DND-41 (cell line): Measurements from ENCODE around the gene ZNF12.

Experiments used
- EZH2 ChIP-seq: IDR thresholded peaks from 3 replicates; pipeline ENCODE4 v1.6.1; 2012; ENCODE audit warnings: borderline replicate concordance, low read depth, mild to moderate bottlenecking, moderate library complexity, low read length, inconsistent platforms; ENCODE audit not compliant: severe bottlenecking
- TF ChIP-seq, protein P1 (sequence below): IDR thresholded peaks from 2 replicates; pipeline ENCODE4 v1.5.1; 2012; ENCODE audit warnings: borderline replicate concordance, low read length, moderate library complexity, mild to moderate bottlenecking; ENCODE audit not compliant: poor library complexity, severe bottlenecking; ENCODE audit errors: extremely low read depth

DNA sequence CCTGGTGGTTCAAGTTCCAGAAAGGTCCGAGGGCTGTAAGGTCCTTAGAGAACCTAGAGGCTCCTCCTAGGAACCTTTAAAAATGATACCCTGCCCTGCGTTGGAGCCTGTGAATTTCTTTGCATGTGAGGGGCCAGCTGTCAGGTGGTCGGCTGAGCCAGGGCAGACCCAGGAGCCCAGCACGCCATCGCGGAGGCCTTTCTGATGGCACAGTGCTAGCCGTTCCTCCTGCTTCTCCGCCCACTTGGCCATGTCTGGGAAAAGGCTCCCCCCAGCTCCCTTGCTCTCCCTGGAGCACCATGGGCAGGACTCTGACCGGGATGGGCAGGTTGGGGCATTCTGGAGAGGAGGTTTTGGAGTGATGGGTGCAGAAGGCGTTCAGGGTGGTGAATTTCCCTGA, 62.0 kb downstream of the ZNF12 start:
- no peak for TF ChIP-seq EZH2
- TF ChIP-seq, protein P1, sequence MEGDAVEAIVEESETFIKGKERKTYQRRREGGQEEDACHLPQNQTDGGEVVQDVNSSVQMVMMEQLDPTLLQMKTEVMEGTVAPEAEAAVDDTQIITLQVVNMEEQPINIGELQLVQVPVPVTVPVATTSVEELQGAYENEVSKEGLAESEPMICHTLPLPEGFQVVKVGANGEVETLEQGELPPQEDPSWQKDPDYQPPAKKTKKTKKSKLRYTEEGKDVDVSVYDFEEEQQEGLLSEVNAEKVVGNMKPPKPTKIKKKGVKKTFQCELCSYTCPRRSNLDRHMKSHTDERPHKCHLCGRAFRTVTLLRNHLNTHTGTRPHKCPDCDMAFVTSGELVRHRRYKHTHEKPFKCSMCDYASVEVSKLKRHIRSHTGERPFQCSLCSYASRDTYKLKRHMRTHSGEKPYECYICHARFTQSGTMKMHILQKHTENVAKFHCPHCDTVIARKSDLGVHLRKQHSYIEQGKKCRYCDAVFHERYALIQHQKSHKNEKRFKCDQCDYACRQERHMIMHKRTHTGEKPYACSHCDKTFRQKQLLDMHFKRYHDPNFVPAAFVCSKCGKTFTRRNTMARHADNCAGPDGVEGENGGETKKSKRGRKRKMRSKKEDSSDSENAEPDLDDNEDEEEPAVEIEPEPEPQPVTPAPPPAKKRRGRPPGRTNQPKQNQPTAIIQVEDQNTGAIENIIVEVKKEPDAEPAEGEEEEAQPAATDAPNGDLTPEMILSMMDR, result no peak
